Hematopoietic multipotent progenitor cell treated with erythropoietin and hydrocortisone succinate and interleukin-3 and kit ligand, for 17 days (in vitro differentiated cells): ENCODE results near the gene KIF6.

Experiments
- DNase-seq: peaks from one replicate; pipeline ENCODE4 v3.0.0-alpha.2; 2015; ENCODE audit warnings: low spot score

KIF6 gene

GRCh38 chr6:39593646-39594045 is 131.6 kb downstream of the KIF6 start:
- DNase-seq = no peak

GRCh38 chr6:39590871-39591393 is 134.3 kb downstream of the KIF6 start:
- DNase-seq = no peak

GRCh38 chr6:39587080-39587479 is 138.1 kb downstream of the KIF6 start:
- DNase-seq = no peak

- no peak for DNase-seq
These were observed 139.6 kb downstream of the KIF6 start for GRCh38 chr6:39585641-39586040.

- no peak for DNase-seq
These were observed 147.6 kb downstream of the KIF6 start for GRCh38 chr6:39577446-39578165.

- DNase-seq = no peak
These were observed 148.5 kb downstream of the KIF6 start for GRCh38 chr6:39576556-39577303.

- DNase-seq = no peak
These were observed 150.2 kb downstream of the KIF6 start for GRCh38 chr6:39574991-39575390.

GRCh38 chr6:39573541-39573940 is 151.7 kb downstream of the KIF6 start:
- DNase-seq = no peak

- DNase-seq = no peak
These were observed 152.4 kb downstream of the KIF6 start for GRCh38 chr6:39572661-39573340.

GRCh38 chr6:39568896-39569295 is 156.3 kb downstream of the KIF6 start:
- no peak for DNase-seq

- DNase-seq = no peak
These were observed 158.1 kb downstream of the KIF6 start for GRCh38 chr6:39567091-39567490.

- no peak for DNase-seq
These were observed 158.8 kb downstream of the KIF6 start for GRCh38 chr6:39566456-39566855.

- DNase-seq = no peak
These were observed 159.3 kb downstream of the KIF6 start for GRCh38 chr6:39565956-39566355.

- no peak for DNase-seq
These were observed 161.5 kb downstream of the KIF6 start for GRCh38 chr6:39563566-39564311.

- DNase-seq = no peak
These were observed 163.5 kb downstream of the KIF6 start for GRCh38 chr6:39561536-39562266.

GRCh38 chr6:39560915-39561314 is 164.3 kb downstream of the KIF6 start:
- no peak for DNase-seq

GRCh38 chr6:39558591-39559190 is 166.5 kb downstream of the KIF6 start:
- no peak for DNase-seq

- DNase-seq = no peak
These were observed 167.1 kb downstream of the KIF6 start for GRCh38 chr6:39558079-39558478.

GRCh38 chr6:39555136-39555535 is 170.1 kb downstream of the KIF6 start:
- DNase-seq = no peak

- no peak for DNase-seq
These were observed 171.1 kb downstream of the KIF6 start for GRCh38 chr6:39553860-39554802.
